NB4 (cell line): ENCODE data around the gene TENM4.

Experiments used
- MAX ChIP-seq: IDR thresholded peaks from 2 replicates; pipeline ENCODE4 v1.6.1; 2011; ENCODE audit warnings: low read depth, low read length
- MYC ChIP-seq: IDR thresholded peaks from 2 replicates; pipeline ENCODE4 v1.6.1; 2011; ENCODE audit warnings: low read depth, low read length
- POLR2A ChIP-seq: IDR thresholded peaks from 2 replicates; pipeline ENCODE4 v1.6.1; 2011; ENCODE audit warnings: mild to moderate bottlenecking; ENCODE audit not compliant: insufficient read length; ENCODE audit errors: extremely low read depth
- TF ChIP-seq, protein P1 (sequence below): IDR thresholded peaks from one replicate; pipeline ENCODE4 v1.5.1; 2012; ENCODE audit warnings: low read depth, low read length

GRCh38 chr11:79400717-79401330 is 40.0 kb downstream of the TENM4 start:
- TF ChIP-seq, protein P1, sequence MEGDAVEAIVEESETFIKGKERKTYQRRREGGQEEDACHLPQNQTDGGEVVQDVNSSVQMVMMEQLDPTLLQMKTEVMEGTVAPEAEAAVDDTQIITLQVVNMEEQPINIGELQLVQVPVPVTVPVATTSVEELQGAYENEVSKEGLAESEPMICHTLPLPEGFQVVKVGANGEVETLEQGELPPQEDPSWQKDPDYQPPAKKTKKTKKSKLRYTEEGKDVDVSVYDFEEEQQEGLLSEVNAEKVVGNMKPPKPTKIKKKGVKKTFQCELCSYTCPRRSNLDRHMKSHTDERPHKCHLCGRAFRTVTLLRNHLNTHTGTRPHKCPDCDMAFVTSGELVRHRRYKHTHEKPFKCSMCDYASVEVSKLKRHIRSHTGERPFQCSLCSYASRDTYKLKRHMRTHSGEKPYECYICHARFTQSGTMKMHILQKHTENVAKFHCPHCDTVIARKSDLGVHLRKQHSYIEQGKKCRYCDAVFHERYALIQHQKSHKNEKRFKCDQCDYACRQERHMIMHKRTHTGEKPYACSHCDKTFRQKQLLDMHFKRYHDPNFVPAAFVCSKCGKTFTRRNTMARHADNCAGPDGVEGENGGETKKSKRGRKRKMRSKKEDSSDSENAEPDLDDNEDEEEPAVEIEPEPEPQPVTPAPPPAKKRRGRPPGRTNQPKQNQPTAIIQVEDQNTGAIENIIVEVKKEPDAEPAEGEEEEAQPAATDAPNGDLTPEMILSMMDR: peak; percentile 88
- TF ChIP-seq POLR2A (no peak), MAX (peak; percentile 20; the same call in 1 of the 2 replicates), MYC (no peak)
